K562 (cell line): ENCODE data around the gene TRIM68. TPM values are rescaled to one million over a fixed set of nuclear protein-coding genes. Genes with fewer than 3 reads are reported as not detected.

Source experiments
- CHCHD3 ChIP-seq: fragments of 250-450 bp; sonication (Bioruptor Pico); IDR thresholded peaks from 2 replicates; pipeline ENCODE4 v2.1.2; 2022; ENCODE audit warnings: mild to moderate bottlenecking
- CREBBP ChIP-seq: IDR thresholded peaks from one replicate; pipeline ENCODE4 v1.6.1; 2012; ENCODE audit warnings: low read depth, mild to moderate bottlenecking, control low read depth, inconsistent platforms, low read length
- DMBX1 ChIP-seq: fragments of 250-450 bp; sonication (Bioruptor Pico); IDR thresholded peaks from 2 replicates; pipeline ENCODE4 v1.8.0; 2022; ENCODE audit warnings: inconsistent platforms, mild to moderate bottlenecking, moderate library complexity, borderline replicate concordance
- GTF2A2 ChIP-seq: IDR thresholded peaks from 2 replicates; pipeline ENCODE4 v1.6.1; 2016; ENCODE audit warnings: mild to moderate bottlenecking, missing genetic modification characterization, missing compliant biosample characterization
- HDAC6 ChIP-seq: IDR thresholded peaks from 2 replicates; pipeline ENCODE4 v1.6.1; 2012; ENCODE audit warnings: low read depth, mild to moderate bottlenecking, control low read depth, inconsistent platforms, low read length, moderate library complexity
- HLTF ChIP-seq: fragments of 450-650 bp; IDR thresholded peaks from 2 replicates; pipeline ENCODE4 v1.6.1; 2016
- KAT2B ChIP-seq: IDR thresholded peaks from one replicate; pipeline ENCODE4 v1.6.1; 2012; ENCODE audit warnings: low read depth, mild to moderate bottlenecking, control low read depth, inconsistent platforms, low read length, moderate library complexity
- NFXL1 ChIP-seq: fragments of 450-650 bp; formaldehyde crosslinking; IDR thresholded peaks from 2 replicates; pipeline ENCODE4 v1.4.0; 2021; ENCODE audit warnings: mild to moderate bottlenecking
- PHF20 ChIP-seq: fragments of 450-650 bp; IDR thresholded peaks from 2 replicates; pipeline ENCODE4 v1.6.1; 2018; ENCODE audit not compliant: partially characterized antibody
- POLR2A ChIP-seq: fragments of 450-650 bp; conservative IDR thresholded peaks from 2 replicates; pipeline ENCODE4 v1.6.1; 2016
- RFX1 ChIP-seq: fragments of 450-650 bp; IDR thresholded peaks from 2 replicates; pipeline ENCODE4 v1.6.1; 2016; ENCODE audit warnings: mild to moderate bottlenecking, moderate library complexity
- SP2 ChIP-seq: IDR thresholded peaks from 2 replicates; pipeline ENCODE4 v1.6.1; 2011; ENCODE audit warnings: mild to moderate bottlenecking, low read depth, low read length, moderate library complexity; ENCODE audit not compliant: poor library complexity, severe bottlenecking; ENCODE audit errors: extremely low read depth
- TRIM24 ChIP-seq, 2 experiments: fragments of 450-650 bp; IDR thresholded peaks; 2 replicates each; pipeline ENCODE4 v1.6.1; 2016
- ZNF143 ChIP-seq: sonication (generic); formaldehyde crosslinking; IDR thresholded peaks from 2 replicates; pipeline ENCODE4 v1.9.0; 2022; ENCODE audit warnings: mild to moderate bottlenecking, missing genetic modification reagents
- ZNF274 ChIP-seq: IDR thresholded peaks from 2 replicates; pipeline ENCODE4 v1.6.1; 2011; ENCODE audit warnings: low read depth, mild to moderate bottlenecking, low read length, moderate library complexity, borderline replicate concordance
- ZNF75A ChIP-seq: fragments of 450-650 bp; formaldehyde crosslinking; IDR thresholded peaks from 2 replicates; pipeline ENCODE4 v1.4.0; 2020; ENCODE audit warnings: mild to moderate bottlenecking
- polyA plus RNA-seq, 8 experiments: library from polyadenylated mRNA; depleted of rRNA in 4 of 8; stranded (reverse) in 5 of 8; unstranded in 3 of 8; fragments of >200 nt; fragmentation: Nextera tagmentation in 2 of 8; fragmentation: Illumina TruSeq in 1 of 8; extraction: Ambion mirVana in 2 of 8; extraction: Trizol in 1 of 8; gene quantifications; 2 replicates each; pipeline versions ENCODE4 v1.2.1 to v1.2.3, GENCODE V29; 2011 to 2014; ENCODE audit warnings: inconsistent platforms in 1 of 8, missing spikeins in 1 of 8
- total RNA-seq, 7 experiments: library from RNA; depleted of rRNA in 6 of 7; stranded (reverse); fragments of >200 nt in 6 of 7; fragmentation: Illumina TruSeq in 2 of 7; extraction: Trizol in 2 of 7; gene quantifications; 2 replicates each; pipeline versions ENCODE4 v1.2.1 to v1.2.3, GENCODE V29; 2011 to 2021; ENCODE audit warnings: low replicate concordance in 1 of 7
- TF ChIP-seq, protein P1 (sequence below): sonication (generic); formaldehyde crosslinking; IDR thresholded peaks from 2 replicates; pipeline ENCODE4 v1.4.0; 2020; ENCODE audit warnings: mild to moderate bottlenecking, missing genetic modification reagents
- TF ChIP-seq, protein P2 (sequence below): fragments of 450-650 bp; IDR thresholded peaks from one replicate; pipeline ENCODE4 v1.6.1; 2018; ENCODE audit warnings: mild to moderate bottlenecking, moderate library complexity; ENCODE audit not compliant: partially characterized antibody
- TF ChIP-seq, protein P3 (sequence below): fragments of 250-450 bp; sonication (Bioruptor Pico); IDR thresholded peaks from 2 replicates; pipeline ENCODE4 v1.4.0; 2020
- TF ChIP-seq, protein P4 (sequence below): fragments of 200-800 bp; sonication (Bioruptor generic); IDR thresholded peaks from 2 replicates; pipeline ENCODE4 v1.6.1; 2017; ENCODE audit warnings: missing genetic modification characterization, missing compliant biosample characterization
- TF ChIP-seq, protein P5 (sequence below): fragments of 450-650 bp; IDR thresholded peaks from 2 replicates; pipeline ENCODE4 v1.6.1; 2017; ENCODE audit warnings: mild to moderate bottlenecking, moderate library complexity

TRIM68 gene
- total and polyA plus RNA-seq, 9 of the 15 experiments (the other 6 are each of a cell fraction or from before 2014, with no cell fraction given) = 5.2 to 10.9 (median 7.9) TPM

DNA sequence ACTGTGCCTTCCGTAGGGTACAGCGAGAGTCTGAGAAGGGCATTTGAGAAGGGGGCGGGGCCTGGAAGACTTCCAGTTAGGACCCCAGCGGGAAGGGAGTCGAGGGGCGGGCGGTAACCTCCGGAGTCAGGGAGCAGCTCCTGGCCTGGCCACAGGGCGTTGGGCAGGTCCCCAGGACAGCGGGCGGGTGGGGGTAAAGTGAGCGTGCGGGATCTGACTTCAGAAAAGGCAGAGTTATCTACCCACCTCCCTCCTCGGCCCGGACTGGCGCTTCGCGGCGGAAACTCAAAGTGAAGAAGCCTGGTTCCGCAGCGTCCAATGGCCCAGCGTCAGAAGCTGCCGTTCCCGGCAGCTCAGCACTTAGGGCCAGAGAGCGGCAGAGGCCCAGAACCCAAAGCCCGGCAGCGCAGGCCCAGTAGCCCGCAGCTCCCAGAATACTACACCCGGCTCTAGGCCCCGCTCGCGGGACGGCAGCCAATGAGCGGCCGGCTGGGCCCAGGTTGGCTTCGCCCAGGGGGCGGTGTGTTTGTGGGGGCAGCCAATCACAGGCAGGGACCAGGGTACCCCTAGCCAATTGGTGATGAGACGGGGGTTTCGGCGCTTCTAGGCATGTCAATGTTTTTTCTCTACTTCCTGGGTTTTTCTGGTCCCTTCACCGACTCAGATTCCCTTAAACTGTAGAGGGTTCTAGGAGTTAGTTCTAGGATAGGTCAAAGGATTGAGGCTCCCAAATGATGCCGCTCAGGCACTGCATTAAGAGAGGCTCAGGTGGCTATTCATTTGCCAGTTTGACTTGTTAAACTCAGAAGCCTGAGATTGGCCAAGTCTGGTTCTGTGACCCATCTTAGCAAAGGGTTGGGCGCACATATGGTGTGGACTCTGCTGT is at the start of gene TRIM68 (continued):
- TF ChIP-seq, protein P1, sequence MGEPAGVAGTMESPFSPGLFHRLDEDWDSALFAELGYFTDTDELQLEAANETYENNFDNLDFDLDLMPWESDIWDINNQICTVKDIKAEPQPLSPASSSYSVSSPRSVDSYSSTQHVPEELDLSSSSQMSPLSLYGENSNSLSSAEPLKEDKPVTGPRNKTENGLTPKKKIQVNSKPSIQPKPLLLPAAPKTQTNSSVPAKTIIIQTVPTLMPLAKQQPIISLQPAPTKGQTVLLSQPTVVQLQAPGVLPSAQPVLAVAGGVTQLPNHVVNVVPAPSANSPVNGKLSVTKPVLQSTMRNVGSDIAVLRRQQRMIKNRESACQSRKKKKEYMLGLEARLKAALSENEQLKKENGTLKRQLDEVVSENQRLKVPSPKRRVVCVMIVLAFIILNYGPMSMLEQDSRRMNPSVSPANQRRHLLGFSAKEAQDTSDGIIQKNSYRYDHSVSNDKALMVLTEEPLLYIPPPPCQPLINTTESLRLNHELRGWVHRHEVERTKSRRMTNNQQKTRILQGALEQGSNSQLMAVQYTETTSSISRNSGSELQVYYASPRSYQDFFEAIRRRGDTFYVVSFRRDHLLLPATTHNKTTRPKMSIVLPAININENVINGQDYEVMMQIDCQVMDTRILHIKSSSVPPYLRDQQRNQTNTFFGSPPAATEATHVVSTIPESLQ (CRISPR knock-in tag) = peak; percentile 80; the same call in 1 of the 2 replicates
- no peak for TF ChIP-seq GTF2A2 (tag)
- peak; percentile 90 for TF ChIP-seq POLR2A
- no peak for TF ChIP-seq CREBBP
- TF ChIP-seq PHF20 = peak; percentile 42
- no peak for TF ChIP-seq HLTF
- TF ChIP-seq, protein P2, sequence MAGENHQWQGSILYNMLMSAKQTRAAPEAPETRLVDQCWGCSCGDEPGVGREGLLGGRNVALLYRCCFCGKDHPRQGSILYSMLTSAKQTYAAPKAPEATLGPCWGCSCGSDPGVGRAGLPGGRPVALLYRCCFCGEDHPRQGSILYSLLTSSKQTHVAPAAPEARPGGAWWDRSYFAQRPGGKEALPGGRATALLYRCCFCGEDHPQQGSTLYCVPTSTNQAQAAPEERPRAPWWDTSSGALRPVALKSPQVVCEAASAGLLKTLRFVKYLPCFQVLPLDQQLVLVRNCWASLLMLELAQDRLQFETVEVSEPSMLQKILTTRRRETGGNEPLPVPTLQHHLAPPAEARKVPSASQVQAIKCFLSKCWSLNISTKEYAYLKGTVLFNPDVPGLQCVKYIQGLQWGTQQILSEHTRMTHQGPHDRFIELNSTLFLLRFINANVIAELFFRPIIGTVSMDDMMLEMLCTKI = no peak
- TF ChIP-seq TRIM24 (IDR thresholded peaks at IDR 0.05) = no peak
- TF ChIP-seq, protein P3, sequence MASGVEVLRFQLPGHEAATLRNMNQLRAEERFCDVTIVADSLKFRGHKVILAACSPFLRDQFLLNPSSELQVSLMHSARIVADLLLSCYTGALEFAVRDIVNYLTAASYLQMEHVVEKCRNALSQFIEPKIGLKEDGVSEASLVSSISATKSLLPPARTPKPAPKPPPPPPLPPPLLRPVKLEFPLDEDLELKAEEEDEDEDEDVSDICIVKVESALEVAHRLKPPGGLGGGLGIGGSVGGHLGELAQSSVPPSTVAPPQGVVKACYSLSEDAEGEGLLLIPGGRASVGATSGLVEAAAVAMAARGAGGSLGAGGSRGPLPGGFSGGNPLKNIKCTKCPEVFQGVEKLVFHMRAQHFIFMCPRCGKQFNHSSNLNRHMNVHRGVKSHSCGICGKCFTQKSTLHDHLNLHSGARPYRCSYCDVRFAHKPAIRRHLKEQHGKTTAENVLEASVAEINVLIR (CRISPR knock-in tag) = no peak
- TF ChIP-seq SP2 = peak; percentile 76
- TF ChIP-seq ZNF274 = no peak
- TF ChIP-seq, protein P4, sequence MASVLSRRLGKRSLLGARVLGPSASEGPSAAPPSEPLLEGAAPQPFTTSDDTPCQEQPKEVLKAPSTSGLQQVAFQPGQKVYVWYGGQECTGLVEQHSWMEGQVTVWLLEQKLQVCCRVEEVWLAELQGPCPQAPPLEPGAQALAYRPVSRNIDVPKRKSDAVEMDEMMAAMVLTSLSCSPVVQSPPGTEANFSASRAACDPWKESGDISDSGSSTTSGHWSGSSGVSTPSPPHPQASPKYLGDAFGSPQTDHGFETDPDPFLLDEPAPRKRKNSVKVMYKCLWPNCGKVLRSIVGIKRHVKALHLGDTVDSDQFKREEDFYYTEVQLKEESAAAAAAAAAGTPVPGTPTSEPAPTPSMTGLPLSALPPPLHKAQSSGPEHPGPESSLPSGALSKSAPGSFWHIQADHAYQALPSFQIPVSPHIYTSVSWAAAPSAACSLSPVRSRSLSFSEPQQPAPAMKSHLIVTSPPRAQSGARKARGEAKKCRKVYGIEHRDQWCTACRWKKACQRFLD (CRISPR knock-in tag) = no peak
- no peak for TF ChIP-seq RFX1
- TF ChIP-seq, protein P5, sequence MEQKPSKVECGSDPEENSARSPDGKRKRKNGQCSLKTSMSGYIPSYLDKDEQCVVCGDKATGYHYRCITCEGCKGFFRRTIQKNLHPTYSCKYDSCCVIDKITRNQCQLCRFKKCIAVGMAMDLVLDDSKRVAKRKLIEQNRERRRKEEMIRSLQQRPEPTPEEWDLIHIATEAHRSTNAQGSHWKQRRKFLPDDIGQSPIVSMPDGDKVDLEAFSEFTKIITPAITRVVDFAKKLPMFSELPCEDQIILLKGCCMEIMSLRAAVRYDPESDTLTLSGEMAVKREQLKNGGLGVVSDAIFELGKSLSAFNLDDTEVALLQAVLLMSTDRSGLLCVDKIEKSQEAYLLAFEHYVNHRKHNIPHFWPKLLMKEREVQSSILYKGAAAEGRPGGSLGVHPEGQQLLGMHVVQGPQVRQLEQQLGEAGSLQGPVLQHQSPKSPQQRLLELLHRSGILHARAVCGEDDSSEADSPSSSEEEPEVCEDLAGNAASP = no peak
- TF ChIP-seq DMBX1 = no peak
- no peak for TF ChIP-seq NFXL1 (CRISPR knock-in tag)
- no peak for TF ChIP-seq CHCHD3 (CRISPR knock-in tag)
- TF ChIP-seq HDAC6 = no peak
- TF ChIP-seq KAT2B = no peak
- no peak for TF ChIP-seq ZNF75A (CRISPR knock-in tag)
- TF ChIP-seq ZNF143 = no peak
